ENCODE results near the gene NPR3. TPM values are rescaled to one million over a fixed set of nuclear protein-coding genes. Genes with fewer than 3 reads are reported as not detected.

Gene NPR3
- total and polyA plus RNA-seq, 2 experiments from 2014 or later, result 37.6 to 87.1 TPM

- DNase-seq, result no peak
- H3K9me3 ChIP-seq (ENCODE audit: low read depth), result no peaks in the 10 kb centered on the region
- H3K36me3 ChIP-seq (ENCODE audit: low read depth), result no peaks in the 10 kb centered on the region
- H3K4me1 ChIP-seq (ENCODE audit: insufficient read depth), result peaks cover 10% of the 10 kb centered on the region
- H3K9ac ChIP-seq, result no peak overlapping the region
- no peaks in the 10 kb centered on the region for H4K20me1 ChIP-seq (ENCODE audit: insufficient read depth)
- WGBS, 2 experiments (ENCODE audit: low coverage in 1 of 2, low lambda C conversion rate in 2 of 2, missing lambda C conversion rate in 2 of 2), result 86 to 94% methylated on average over 1 of the region's 1 CpG
- in situ Hi-C loops (cut with MboI), result no loop called here
- TF ChIP-seq EZH2phosphoT487 (IDR thresholded peaks at IDR 0.05; ENCODE audit: insufficient read depth, low read depth) (no peak), EZH2 (IDR thresholded peaks at IDR 0.05; ENCODE audit: insufficient read depth, poor library complexity, severe bottlenecking) (no peak)
- H2AFZ ChIP-seq, result no peak overlapping the region
- no peak overlapping the region for H3K27ac ChIP-seq
- 0 out of 2 replicates have a peak, but pooled peaks cover 4% of the 10 kb centered on the region for H3K9me2 ChIP-seq (ENCODE audit: insufficient read depth)
- no peaks in the 10 kb centered on the region for H3K27me3 ChIP-seq (replicated peaks; ENCODE audit: insufficient read depth)
- H3K79me2 ChIP-seq (ENCODE audit: insufficient read depth), result no peaks in the 10 kb centered on the region
- peaks cover 9% of the 10 kb centered on the region for H3F3A ChIP-seq (ENCODE audit: insufficient read depth)
- no peak overlapping the region for H3K4me3 ChIP-seq
- no peak overlapping the region for H3K4me2 ChIP-seq (ENCODE audit: unreplicated experiment)
Observed at GRCh38 chr5:32833127-32833526, 122.0 kb downstream of the NPR3 start.

GRCh38 chr5:32833663-32834062 lies 122.5 kb downstream of the NPR3 start:
- H3K79me2 ChIP-seq (ENCODE audit: insufficient read depth), result no peaks in the 10 kb centered on the region
- H3K4me1 ChIP-seq (ENCODE audit: insufficient read depth), result peaks cover 5% of the 10 kb centered on the region
- H3K36me3 ChIP-seq (ENCODE audit: low read depth), result no peaks in the 10 kb centered on the region
- TF ChIP-seq EZH2phosphoT487 (IDR thresholded peaks at IDR 0.05; ENCODE audit: insufficient read depth, low read depth), result no peak
- no peak for TF ChIP-seq EZH2 (IDR thresholded peaks at IDR 0.05; ENCODE audit: insufficient read depth, poor library complexity, severe bottlenecking)
- H3K27me3 ChIP-seq (replicated peaks; ENCODE audit: insufficient read depth), result no peaks in the 10 kb centered on the region
- H3F3A ChIP-seq (ENCODE audit: insufficient read depth), result peaks cover 4% of the 10 kb centered on the region
- 0 out of 2 replicates have a peak, but pooled peaks cover 4% of the 10 kb centered on the region for H3K9me2 ChIP-seq (ENCODE audit: insufficient read depth)
- no peaks in the 10 kb centered on the region for H4K20me1 ChIP-seq (ENCODE audit: insufficient read depth)
- DNase-seq, result no peak
- H3K27ac ChIP-seq, result no peak overlapping the region
- in situ Hi-C loops (cut with MboI), result no loop called here
- H3K9me3 ChIP-seq (ENCODE audit: low read depth), result no peaks in the 10 kb centered on the region
- H3K4me2 ChIP-seq (ENCODE audit: unreplicated experiment), result no peak overlapping the region
- H3K4me3 ChIP-seq, result no peak overlapping the region
- H3K9ac ChIP-seq, result no peak overlapping the region
- no peak overlapping the region for H2AFZ ChIP-seq

GRCh38 chr5:32834251-32834650 lies 123.1 kb downstream of the NPR3 start:
- H3K9ac ChIP-seq, result no peak overlapping the region
- H3K36me3 ChIP-seq (ENCODE audit: low read depth), result no peaks in the 10 kb centered on the region
- H2AFZ ChIP-seq, result no peak overlapping the region
- no peak overlapping the region for H3K27ac ChIP-seq
- 0 out of 2 replicates have a peak, but pooled peaks cover 4% of the 10 kb centered on the region for H3K9me2 ChIP-seq (ENCODE audit: insufficient read depth)
- no peaks in the 10 kb centered on the region for H3K27me3 ChIP-seq (replicated peaks; ENCODE audit: insufficient read depth)
- H3K79me2 ChIP-seq (ENCODE audit: insufficient read depth), result no peaks in the 10 kb centered on the region
- in situ Hi-C loops (cut with MboI), result no loop called here
- H3K9me3 ChIP-seq (ENCODE audit: low read depth), result no peaks in the 10 kb centered on the region
- no peak overlapping the region for H3K4me2 ChIP-seq (ENCODE audit: unreplicated experiment)
- no peak for DNase-seq
- no peak overlapping the region for H3K4me3 ChIP-seq
- H3F3A ChIP-seq (ENCODE audit: insufficient read depth), result no peaks in the 10 kb centered on the region
- TF ChIP-seq EZH2 (IDR thresholded peaks at IDR 0.05; ENCODE audit: insufficient read depth, poor library complexity, severe bottlenecking), result no peak
- TF ChIP-seq EZH2phosphoT487 (IDR thresholded peaks at IDR 0.05; ENCODE audit: insufficient read depth, low read depth), result no peak
- 82 to 85% methylated on average over 3 of the region's 3 CpGs for WGBS, 2 experiments (ENCODE audit: low coverage in 1 of 2, low lambda C conversion rate in 2 of 2, missing lambda C conversion rate in 2 of 2)
- H4K20me1 ChIP-seq (ENCODE audit: insufficient read depth), result no peaks in the 10 kb centered on the region
- no peaks in the 10 kb centered on the region for H3K4me1 ChIP-seq (ENCODE audit: insufficient read depth)

GRCh38 chr5:32836176-32836575 lies 125.1 kb downstream of the NPR3 start:
- no peaks in the 10 kb centered on the region for H4K20me1 ChIP-seq (ENCODE audit: insufficient read depth)
- H3K36me3 ChIP-seq (ENCODE audit: low read depth), result no peaks in the 10 kb centered on the region
- no peak overlapping the region for H3K4me2 ChIP-seq (ENCODE audit: unreplicated experiment)
- H3K4me3 ChIP-seq, result no peak overlapping the region
- H3K9ac ChIP-seq, result no peak overlapping the region
- 72 to 77% methylated on average over 5 of the region's 5 CpGs for WGBS, 2 experiments (ENCODE audit: low coverage in 1 of 2, low lambda C conversion rate in 2 of 2, missing lambda C conversion rate in 2 of 2)
- in situ Hi-C loops (cut with MboI), result no loop called here
- no peak for TF ChIP-seq EZH2phosphoT487 (IDR thresholded peaks at IDR 0.05; ENCODE audit: insufficient read depth, low read depth)
- no peak for TF ChIP-seq EZH2 (IDR thresholded peaks at IDR 0.05; ENCODE audit: insufficient read depth, poor library complexity, severe bottlenecking)
- H3K27me3 ChIP-seq (replicated peaks; ENCODE audit: insufficient read depth), result no peaks in the 10 kb centered on the region
- no peaks in the 10 kb centered on the region for H3K79me2 ChIP-seq (ENCODE audit: insufficient read depth)
- no peaks in the 10 kb centered on the region for H3F3A ChIP-seq (ENCODE audit: insufficient read depth)
- no peak overlapping the region for H2AFZ ChIP-seq
- no peak overlapping the region for H3K27ac ChIP-seq
- 0 out of 2 replicates have a peak, but pooled peaks cover 4% of the 10 kb centered on the region for H3K9me2 ChIP-seq (ENCODE audit: insufficient read depth)
- DNase-seq, result peak; percentile 39
- no peaks in the 10 kb centered on the region for H3K9me3 ChIP-seq (ENCODE audit: low read depth)
- H3K4me1 ChIP-seq (ENCODE audit: insufficient read depth), result no peaks in the 10 kb centered on the region

GRCh38 chr5:32837211-32837610 lies 126.1 kb downstream of the NPR3 start:
- H3K27ac ChIP-seq, result no peak overlapping the region
- no peaks in the 10 kb centered on the region for H3F3A ChIP-seq (ENCODE audit: insufficient read depth)
- H3K9me2 ChIP-seq (ENCODE audit: insufficient read depth), result 0 out of 2 replicates have a peak, but pooled peaks cover 4% of the 10 kb centered on the region
- H3K36me3 ChIP-seq (ENCODE audit: low read depth), result no peaks in the 10 kb centered on the region
- in situ Hi-C loops (cut with MboI), result no loop called here
- no peak overlapping the region for H3K9ac ChIP-seq
- H3K27me3 ChIP-seq (replicated peaks; ENCODE audit: insufficient read depth), result no peaks in the 10 kb centered on the region
- no peak overlapping the region for H2AFZ ChIP-seq
- WGBS, 2 experiments (ENCODE audit: low coverage in 1 of 2, low lambda C conversion rate in 2 of 2, missing lambda C conversion rate in 2 of 2), result 77 to 80% methylated on average over 4 of the region's 4 CpGs
- H3K9me3 ChIP-seq (ENCODE audit: low read depth), result no peaks in the 10 kb centered on the region
- TF ChIP-seq EZH2phosphoT487 (IDR thresholded peaks at IDR 0.05; ENCODE audit: insufficient read depth, low read depth) (no peak), EZH2 (IDR thresholded peaks at IDR 0.05; ENCODE audit: insufficient read depth, poor library complexity, severe bottlenecking) (no peak)
- no peaks in the 10 kb centered on the region for H3K79me2 ChIP-seq (ENCODE audit: insufficient read depth)
- H3K4me3 ChIP-seq, result no peak overlapping the region
- no peaks in the 10 kb centered on the region for H3K4me1 ChIP-seq (ENCODE audit: insufficient read depth)
- no peak for DNase-seq
- H3K4me2 ChIP-seq (ENCODE audit: unreplicated experiment), result no peak overlapping the region
- no peaks in the 10 kb centered on the region for H4K20me1 ChIP-seq (ENCODE audit: insufficient read depth)

All from GM23248 (cell line).